GM20000 (cell line): ENCODE results near the gene FNDC7.

Experiments
- DNase-seq: peaks from one replicate; pipeline ENCODE4 v3.0.0; 2012; ENCODE audit warnings: low spot score
- TF ChIP-seq, protein P1 (sequence below): IDR thresholded peaks from 2 replicates; pipeline ENCODE4 v1.5.1; 2012; ENCODE audit warnings: mild to moderate bottlenecking, control low read depth; ENCODE audit errors: extremely low read depth, missing control alignments

FNDC7 gene

DNA sequence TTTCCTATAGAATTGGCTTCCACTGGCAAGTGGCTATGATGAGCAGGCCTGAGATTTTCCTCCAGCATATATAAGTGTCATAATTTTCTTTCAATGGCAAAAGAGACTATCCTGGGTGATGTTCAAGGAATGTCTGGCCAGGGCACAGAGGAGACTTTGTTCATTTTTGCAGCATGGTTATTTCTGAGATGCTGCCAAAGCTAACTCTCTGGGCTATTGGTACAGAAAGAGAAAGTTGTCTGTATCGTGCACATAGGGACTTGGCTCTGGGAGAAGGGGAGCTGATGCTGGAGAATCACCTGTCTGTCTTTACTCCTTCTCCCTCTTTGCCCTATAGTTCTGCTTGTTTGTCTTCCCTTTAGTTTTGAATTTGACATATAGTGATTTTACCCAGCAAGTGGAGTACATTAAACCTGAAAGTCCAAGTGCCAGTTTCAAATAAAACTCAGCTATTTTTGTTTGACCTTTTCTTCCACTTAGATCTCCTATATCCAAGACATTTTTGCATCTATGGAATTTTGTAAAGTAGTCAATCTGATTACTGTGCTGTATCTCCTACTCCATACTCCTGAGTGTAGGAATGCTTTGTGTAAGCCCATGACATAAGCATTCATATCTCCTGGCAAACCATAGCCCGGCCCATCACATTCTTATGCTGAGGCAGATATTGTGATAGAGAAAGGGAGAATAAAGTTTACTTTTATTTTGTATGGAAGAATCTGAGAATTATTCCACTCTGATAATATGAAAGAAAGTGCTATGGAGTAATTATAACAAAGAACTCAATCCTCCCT is 3.9 kb downstream of the FNDC7 start:
- DNase-seq, result no peak
- TF ChIP-seq, protein P1, sequence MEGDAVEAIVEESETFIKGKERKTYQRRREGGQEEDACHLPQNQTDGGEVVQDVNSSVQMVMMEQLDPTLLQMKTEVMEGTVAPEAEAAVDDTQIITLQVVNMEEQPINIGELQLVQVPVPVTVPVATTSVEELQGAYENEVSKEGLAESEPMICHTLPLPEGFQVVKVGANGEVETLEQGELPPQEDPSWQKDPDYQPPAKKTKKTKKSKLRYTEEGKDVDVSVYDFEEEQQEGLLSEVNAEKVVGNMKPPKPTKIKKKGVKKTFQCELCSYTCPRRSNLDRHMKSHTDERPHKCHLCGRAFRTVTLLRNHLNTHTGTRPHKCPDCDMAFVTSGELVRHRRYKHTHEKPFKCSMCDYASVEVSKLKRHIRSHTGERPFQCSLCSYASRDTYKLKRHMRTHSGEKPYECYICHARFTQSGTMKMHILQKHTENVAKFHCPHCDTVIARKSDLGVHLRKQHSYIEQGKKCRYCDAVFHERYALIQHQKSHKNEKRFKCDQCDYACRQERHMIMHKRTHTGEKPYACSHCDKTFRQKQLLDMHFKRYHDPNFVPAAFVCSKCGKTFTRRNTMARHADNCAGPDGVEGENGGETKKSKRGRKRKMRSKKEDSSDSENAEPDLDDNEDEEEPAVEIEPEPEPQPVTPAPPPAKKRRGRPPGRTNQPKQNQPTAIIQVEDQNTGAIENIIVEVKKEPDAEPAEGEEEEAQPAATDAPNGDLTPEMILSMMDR, result no peak

DNA sequence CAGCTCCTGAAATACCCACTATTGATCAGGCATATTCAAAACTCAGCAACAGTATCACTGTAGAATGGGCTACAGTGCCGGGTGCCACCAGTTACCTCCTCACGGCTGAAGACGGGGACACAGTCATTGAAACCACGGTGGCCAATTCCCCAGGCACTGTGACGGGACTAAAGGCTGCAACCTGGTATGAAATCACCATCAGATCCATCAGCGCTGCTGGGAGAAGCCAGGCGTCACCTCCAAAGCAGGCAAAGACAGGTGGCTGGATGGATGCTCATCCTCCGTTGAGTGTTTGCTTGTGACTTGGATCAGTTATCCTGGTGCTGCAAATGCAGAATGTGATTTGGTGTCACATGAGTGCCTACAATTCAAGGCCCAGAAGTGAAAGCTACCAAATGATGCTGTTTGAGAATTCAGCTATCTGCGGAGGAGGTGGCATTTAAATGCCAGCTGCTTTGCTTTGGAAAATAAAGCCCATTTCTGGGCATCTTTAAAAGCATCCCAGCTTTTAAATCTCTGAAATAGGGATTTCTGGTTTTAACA is 5.1 kb downstream of the FNDC7 start:
- no peak for DNase-seq
- TF ChIP-seq, protein P1, result no peak

DNA sequence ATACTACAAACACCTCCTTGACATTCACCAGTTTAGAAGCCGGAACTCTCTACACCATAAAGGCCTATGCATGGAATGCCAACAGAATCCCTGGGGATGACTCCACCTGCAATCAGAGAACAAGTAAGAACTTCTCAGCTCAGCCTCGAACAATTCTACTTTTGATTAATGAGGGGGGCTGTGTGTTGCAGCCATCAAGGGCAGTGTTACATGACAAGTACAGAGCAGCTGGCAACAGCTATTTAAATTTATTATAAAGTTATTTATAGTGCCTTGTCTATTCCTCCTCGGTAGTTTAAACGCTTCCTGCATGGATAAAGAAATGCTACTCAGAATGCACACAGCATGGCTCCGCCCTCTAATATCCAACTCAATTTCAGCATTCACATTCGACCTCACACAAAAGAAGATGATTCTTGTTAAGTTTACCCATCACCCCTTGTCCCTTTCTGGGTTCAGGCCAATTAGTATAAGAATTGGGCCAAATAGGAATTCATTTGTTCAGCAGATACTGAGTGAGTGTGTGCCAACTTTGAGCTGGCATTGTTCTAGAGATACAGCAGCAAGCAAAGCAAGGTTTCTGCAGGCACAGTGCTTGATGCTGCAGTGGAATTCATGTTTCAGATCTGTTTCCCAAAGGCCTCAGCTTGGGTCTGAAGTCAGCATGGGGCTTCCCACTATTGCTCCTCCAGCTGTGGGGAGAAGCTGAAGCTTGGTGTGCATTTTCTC is 6.4 kb downstream of the FNDC7 start:
- DNase-seq, result no peak
- TF ChIP-seq, protein P1, result no peak

DNA sequence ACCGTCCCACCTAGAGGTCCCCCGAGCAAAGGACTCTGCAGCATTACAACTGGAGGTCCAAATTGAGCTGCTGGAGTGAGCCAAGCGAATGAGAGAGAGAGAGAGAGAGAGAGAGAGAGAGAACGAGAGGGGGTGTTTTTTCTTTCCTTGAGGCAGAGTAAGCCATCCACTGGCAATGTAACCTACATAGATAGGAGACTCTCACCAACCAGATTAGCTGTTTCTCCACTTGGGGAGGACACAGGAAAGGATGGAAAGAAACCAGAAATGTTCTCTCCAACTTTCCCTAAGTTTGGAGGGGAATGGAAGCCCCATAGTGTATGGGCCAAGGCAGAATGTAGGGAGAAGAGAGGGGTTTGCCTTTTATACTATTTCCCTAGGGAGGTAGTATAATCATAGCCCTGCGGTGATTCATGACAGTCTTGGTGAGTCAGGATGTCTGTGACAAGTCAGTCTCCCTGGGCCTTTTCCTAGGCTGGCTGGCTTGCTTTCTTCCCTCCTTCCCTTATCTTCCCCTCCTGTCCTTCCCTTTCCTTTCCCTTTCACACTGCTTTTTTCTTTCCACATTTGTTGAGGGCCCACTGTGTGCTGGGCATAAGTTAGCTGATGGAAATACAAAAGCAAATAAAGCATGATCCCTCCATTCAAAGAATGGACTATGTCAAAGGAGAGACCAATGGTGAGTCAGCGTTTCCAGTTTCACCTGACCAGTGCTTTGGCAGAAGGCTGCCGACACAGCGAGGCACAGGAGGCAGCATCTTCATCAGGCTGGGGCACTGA is 7.1 kb downstream of the FNDC7 start:
- no peak for DNase-seq
- TF ChIP-seq, protein P1, result no peak

DNA sequence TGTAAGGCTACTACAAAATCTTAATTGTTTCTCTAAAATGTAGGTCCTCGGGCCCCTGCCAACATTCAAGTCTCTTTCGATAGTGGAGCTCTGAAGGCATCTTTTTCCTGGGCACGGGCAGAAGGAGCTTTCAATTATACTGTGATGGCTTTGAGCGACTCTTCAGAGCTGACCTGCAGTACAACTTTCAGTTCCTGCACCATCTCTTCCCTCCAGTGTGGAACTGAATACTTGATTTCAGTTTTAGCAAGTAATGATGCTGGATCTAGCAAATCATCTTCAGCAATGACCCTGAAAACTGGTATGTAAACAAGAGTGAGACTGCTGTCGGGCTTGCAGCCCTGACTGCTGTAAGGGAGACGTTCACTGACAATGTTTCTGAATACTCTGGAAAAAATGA is 9.6 kb downstream of the FNDC7 start:
- TF ChIP-seq, protein P1, result no peak
- DNase-seq, result no peak

DNA sequence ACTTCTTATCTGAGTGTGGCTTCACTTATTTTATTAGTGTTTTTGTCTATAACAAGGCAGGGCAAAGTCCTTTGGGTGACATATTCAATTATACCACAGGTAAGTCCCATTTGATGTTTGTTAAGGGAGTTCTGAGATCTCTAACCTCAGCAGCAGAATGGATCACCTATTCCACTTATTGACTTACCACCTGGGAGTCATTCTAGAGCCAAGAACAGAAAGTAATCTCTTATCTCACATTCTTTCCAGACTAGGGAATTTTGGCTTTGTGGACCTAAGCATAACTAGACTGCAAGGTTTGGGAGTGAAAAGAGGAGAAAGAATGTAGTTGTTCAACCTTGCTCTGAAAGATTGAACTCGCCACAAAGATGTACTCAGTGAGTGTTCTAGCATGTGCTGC is 13.2 kb downstream of the FNDC7 start:
- TF ChIP-seq, protein P1, result no peak
- DNase-seq, result no peak
